Retinal pigment epithelial cell (primary cell): ENCODE results near the gene LZTR1.

Experiments
- DNase-seq: peaks from one replicate; pipeline ENCODE4 v3.0.0-alpha.2; 2010; ENCODE audit warnings: low read depth
- H3K4me3 ChIP-seq: 2 replicates; pipeline ENCODE4 v1.5.1; 2011; ENCODE audit warnings: mild to moderate bottlenecking, low read length, control low read depth, moderate library complexity
- CTCF ChIP-seq: conservative IDR thresholded peaks from 2 replicates; pipeline ENCODE4 v1.5.1; 2011; ENCODE audit warnings: low read depth, low read length, control low read depth, inconsistent platforms

LZTR1 gene

GRCh38 chr22:20959578-20960461, 22.3 kb upstream of the LZTR1 start:
- no peak for TF ChIP-seq CTCF
- no peak for DNase-seq
- no peak overlapping the region for H3K4me3 ChIP-seq

GRCh38 chr22:20960609-20961008, 21.5 kb upstream of the LZTR1 start:
- no peak overlapping the region for H3K4me3 ChIP-seq
- TF ChIP-seq CTCF = no peak
- no peak for DNase-seq

- DNase-seq = no peak
- H3K4me3 ChIP-seq = no peak overlapping the region
- no peak for TF ChIP-seq CTCF
Observed at GRCh38 chr22:20962491-20962945, 19.6 kb upstream of the LZTR1 start.

- H3K4me3 ChIP-seq = no peak overlapping the region
- no peak for DNase-seq
- TF ChIP-seq CTCF = no peak
Observed at GRCh38 chr22:20963201-20964052, 18.7 kb upstream of the LZTR1 start.

- H3K4me3 ChIP-seq = peak overlapping the region; percentile 15
- TF ChIP-seq CTCF = no peak
- DNase-seq = no peak
Observed at GRCh38 chr22:20964090-20964798, 17.9 kb upstream of the LZTR1 start.

GRCh38 chr22:20964799-20965103, 17.3 kb upstream of the LZTR1 start:
- no peak for TF ChIP-seq CTCF
- no peak for DNase-seq
- H3K4me3 ChIP-seq = peak overlapping the region; percentile 15
